ENCODE data around the gene FUZ. TPM values are rescaled to one million over a fixed set of nuclear protein-coding genes. Genes with fewer than 3 reads are reported as not detected.

The FUZ gene
- total RNA-seq, 1 experiment from 2014 or later = 1.0 TPM

DNA sequence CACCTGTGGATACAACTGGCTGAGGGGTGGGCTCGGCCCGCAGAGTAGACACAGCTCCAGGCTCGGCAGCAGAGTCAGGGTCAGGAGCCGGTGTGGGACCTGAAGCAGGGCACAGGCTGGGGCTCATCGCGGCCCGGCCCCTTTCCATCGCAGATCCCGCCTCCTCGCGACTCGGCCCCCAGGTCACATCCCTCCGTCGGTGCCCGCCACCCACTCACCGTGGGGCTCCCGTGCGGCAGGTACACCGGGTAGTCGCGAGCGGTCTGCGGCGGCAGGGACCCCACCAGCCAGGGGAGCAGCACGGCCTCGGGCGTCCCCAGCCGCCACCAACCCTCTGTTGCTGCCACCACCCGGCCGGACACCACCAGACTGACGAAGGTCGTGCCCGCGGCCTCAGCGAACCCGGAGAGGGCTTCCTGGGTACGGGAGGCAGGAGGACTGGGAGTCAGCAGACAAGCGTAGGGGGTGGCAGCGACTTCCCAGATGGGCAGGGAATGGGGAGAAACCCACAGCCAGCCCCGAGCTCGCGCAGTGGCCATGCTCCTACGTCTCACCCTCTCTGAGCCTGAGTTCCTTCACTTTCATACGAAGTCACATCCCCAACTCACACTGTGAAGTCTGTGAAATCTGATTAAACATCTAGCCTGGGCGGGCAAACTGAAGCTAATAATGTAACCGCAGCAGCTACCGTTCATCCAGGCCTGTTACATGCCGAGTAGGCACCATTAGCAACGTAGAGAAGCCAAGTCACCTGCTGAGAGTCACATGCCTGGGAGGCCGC is 3.7 kb downstream of the FUZ start:
- peak; percentile 19 for DNase-seq (ENCODE audit: extremely low read depth, low read depth)

DNA sequence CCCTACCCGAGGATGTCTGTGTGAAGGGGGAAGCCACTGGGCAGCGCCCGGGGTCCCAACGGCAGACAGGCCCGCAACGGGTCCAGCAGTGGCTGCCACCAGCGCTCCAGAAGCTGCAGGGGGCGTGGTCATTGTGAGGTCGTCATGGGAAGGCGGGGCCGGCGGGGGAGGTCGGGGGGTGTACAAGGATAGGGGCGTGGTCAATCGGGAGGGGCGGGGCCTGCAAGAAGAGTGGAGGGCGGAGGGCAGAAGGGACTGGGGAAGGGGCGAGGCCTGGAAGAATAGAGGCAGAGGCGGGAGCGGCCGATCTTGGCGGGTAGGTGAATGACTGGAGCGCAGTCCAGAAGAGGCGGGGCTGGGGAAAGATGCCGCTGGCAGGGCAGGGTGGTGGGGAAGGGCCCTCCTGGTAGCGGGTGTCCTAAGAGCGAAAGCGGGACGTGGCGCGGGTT is 4.4 kb downstream of the FUZ start:
- DNase-seq (ENCODE audit: extremely low read depth, low read depth) = peak; percentile 77

DNA sequence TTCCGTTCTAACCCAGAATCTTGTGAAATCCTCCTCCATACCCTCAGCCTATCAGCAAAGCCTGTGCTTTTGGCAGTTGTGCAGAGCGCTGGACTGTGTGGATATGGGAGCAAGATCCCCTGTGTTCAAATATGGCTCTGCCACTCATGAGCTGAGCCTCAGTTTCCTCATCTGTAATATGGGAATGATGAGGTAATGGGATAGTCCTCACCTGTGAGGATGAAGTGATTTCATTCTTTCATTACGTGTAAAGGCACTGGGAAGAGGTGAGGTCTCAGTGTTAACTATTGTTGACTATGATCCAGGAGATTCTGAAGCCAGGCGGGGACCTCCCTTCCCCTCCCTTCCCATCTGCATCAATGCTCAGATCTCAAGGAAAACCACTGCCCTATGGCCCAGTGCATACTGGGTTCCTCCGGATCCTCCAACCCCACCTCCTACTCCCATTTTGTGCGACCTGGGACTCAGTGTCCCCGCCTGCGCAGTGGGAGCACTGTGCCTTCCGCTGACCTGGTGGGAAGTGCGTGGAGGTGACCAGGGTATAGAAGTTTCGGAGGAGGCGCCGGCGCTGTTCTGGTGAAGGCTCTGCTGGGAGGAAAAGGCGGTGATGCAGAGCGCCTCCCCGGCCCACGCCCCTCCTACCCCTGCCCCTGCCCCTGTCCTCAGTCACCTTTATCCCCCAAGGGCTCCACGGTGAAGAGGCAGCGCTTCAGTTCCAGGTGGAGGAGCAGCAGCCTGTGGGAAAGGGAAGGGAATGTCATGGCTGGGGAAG is 5.0 kb downstream of the FUZ start:
- no peak for DNase-seq (ENCODE audit: extremely low read depth, low read depth)

DNA sequence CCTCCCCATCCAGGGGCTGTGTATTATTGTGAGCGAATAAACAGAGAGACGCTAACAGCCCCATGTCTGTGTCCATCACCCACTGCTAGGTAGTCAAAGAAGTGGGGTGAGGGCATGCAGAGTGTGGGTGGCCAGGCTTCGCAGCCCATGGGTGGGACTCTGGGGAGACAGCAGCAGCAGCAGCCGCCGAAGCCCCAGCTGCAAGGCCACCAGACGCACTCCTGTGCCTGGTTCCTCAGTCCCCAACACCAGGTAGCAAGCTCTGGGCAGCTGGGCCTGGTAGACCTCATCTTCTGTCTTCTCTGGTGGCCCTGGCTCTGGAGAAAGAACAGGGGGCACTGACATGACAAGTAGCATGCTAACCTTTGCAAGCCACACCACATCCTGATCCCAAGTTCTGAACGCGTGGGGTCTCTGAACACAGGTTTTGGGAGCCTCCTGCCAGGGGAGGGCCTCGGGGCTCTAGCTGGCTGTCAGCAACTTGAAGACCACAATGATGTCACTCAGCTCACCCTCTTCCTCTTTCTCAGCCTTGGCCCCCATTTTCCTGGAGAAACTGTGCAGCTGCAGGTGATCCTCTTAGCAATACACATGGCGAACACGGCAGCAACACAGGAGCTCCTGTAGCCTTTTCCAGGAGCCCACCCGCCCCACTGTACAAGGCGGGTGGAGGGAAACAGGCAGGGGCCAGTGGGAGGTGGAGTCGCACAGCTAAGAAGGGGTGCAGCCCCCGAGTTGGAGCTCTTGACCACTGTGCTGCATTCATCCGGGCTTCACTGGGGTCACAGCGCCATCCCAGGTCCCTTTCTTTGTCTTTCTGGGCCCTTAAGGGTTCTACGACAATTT is 5.8 kb downstream of the FUZ start:
- DNase-seq (ENCODE audit: extremely low read depth, low read depth) = no peak

DNA sequence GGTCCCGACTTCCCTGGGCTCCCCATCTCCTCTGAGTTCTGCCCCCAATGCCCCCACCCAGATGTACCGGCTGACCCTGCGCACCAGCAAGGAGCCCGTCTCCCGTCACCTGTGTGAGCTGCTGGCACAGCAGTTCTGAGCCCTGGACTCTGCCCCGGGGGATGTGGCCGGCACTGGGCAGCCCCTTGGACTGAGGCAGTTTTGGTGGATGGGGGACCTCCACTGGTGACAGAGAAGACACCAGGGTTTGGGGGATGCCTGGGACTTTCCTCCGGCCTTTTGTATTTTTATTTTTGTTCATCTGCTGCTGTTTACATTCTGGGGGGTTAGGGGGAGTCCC is 6.5 kb downstream of the FUZ start:
- no peak for DNase-seq (ENCODE audit: extremely low read depth, low read depth)

DNA sequence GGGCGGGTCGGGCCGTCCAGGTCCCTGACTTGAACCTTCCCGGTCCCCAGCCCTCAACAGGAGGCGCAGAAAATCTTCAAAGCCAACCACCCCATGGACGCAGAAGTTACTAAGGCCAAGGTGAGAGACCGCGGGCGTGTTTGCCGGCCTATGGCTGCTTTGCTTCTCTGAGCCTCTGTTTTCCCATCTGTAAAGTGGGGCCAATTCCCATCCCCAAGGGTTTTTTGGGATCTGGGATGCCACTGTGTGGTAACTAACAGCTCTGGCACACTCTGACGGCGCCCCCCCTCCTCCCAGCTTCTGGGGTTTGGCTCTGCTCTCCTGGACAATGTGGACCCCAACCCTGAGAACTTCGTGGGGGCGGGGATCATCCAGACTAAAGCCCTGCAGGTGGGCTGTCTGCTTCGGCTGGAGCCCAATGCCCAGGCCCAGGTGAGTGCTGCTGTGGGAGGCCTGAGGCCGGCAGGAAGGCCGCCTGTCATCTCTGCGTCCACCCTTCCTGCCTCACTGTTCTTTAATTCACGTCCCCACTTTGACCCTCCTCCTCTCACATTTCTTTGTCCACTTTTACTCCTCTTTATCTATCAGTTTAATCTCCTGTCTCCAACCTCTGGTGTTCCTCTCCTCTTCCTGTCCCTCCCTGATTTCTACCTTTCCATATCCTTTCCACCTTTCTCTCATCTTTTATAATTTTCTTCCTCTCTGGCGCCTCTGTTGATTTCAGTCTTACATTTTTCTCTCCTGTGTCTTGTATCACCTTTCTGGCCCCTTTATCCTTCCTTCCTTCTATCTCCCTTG is 7.1 kb downstream of the FUZ start:
- no peak for DNase-seq (ENCODE audit: extremely low read depth, low read depth)

DNA sequence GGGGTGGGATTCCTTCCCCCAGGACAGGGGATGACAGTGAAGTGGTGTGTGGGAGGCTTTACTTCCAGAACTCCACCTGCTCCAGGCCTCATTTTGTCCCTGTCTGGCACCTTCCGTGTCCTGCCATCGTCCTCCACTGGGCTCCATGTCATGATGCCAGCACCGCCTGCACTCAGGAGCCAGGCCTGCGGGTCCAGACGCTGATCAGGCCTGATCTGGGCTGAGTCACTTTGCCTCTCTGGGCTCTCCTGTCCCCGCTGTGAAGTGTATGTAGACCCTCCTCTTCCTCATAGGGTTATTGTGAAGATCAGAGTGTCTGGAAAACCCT is 9.6 kb downstream of the FUZ start:
- DNase-seq (ENCODE audit: extremely low read depth, low read depth) = no peak

DNA sequence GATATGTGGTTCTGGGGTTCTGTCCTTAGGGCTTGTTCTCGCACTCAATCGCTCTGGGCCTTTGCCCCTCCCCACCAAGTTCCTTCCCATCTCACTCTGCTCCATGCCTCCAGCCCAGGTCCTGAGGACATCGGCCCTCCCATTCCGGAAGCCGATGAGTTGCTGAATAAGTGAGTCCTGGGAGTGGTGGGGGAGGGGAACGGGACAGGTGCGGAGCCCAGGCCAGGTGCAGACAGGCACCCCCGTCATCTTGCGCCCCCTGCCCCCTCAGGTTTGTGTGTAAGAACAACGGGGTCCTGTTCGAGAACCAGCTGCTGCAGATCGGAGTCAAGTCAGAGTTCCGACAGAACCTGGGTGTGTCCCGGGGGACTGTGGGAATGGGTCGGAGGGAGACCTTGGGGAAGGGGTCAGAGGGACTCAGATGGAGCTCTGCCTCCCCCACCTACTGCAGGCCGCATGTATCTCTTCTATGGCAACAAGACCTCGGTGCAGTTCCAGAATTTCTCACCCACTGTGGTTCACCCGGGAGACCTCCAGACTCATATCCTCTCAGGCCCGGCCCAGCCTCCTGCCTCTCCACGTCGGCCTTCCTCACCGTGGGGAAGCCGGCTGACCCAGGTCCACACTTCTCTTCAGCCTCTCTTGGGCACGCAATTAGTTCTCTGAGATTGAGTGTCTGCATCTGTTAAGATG is 10.1 kb downstream of the FUZ start:
- DNase-seq (ENCODE audit: extremely low read depth, low read depth) = no peak

DNA sequence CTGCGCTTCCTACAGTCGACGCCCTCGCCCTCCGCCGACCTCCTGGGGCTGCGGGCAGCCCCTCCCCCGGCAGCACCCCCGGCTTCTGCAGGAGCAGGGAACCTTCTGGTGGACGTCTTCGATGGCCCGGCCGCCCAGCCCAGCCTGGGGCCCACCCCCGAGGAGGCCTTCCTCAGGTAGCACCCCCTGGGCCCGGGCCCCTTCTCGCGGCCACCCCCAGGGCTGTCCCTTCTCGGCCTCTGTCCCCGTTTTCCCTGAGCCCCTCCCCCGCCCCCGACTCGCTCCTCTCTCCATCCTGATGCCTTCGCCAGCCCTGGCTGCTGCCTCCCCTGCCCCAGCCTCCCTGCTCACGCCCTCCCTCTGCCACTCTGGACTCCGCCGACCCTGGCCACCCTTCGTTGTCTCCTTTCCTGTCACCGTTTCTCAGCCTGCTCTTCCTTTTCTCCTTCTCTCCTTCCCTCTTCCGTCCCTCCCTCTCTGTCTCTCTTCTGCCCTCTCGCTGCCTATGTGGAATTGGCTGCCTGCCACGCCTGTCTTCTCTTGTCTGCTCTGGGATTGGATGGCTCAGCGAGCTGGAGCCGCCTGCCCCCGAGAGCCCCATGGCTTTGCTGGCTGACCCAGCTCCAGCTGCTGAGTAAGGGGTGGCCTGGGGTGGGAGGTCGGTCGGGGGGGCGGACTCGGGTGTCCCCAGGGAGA is 11.0 kb downstream of the FUZ start:
- DNase-seq (ENCODE audit: extremely low read depth, low read depth) = peak; percentile 38

DNA sequence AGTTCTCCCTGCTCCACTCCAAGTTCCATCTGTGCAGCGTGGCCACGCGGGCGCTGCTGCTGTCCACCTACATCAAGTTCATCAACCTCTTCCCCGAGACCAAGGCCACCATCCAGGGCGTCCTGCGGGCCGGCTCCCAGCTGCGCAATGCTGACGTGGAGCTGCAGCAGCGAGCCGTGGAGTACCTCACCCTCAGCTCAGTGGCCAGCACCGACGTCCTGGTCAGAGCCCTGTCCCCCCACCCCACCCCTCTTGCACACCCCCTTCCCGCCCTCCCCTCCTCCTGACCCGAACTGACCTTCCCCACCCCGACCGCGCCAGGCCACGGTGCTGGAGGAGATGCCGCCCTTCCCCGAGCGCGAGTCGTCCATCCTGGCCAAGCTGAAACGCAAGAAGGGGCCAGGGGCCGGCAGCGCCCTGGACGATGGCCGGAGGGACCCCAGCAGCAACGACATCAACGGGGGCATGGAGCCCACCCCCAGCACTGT is 11.6 kb downstream of the FUZ start:
- no peak for DNase-seq (ENCODE audit: extremely low read depth, low read depth)

DNA sequence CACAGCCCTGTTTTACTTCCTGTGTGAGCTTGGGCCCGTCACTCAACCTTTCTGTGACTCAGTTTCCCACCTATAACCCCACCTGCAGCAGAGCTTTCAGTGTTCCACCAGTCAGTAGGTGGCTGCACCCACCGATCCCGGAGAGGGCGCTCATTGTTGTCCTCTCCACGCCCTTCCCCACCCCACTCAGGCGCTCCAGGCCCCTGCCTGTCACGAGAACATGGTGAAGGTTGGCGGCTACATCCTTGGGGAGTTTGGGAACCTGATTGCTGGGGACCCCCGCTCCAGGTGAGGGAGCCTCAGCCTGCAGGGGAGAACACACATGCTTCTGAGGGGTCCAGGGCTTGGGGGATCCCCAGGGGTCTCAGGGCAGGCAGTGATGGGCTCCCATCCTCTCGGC is 12.3 kb downstream of the FUZ start:
- DNase-seq (ENCODE audit: extremely low read depth, low read depth) = no peak

DNA sequence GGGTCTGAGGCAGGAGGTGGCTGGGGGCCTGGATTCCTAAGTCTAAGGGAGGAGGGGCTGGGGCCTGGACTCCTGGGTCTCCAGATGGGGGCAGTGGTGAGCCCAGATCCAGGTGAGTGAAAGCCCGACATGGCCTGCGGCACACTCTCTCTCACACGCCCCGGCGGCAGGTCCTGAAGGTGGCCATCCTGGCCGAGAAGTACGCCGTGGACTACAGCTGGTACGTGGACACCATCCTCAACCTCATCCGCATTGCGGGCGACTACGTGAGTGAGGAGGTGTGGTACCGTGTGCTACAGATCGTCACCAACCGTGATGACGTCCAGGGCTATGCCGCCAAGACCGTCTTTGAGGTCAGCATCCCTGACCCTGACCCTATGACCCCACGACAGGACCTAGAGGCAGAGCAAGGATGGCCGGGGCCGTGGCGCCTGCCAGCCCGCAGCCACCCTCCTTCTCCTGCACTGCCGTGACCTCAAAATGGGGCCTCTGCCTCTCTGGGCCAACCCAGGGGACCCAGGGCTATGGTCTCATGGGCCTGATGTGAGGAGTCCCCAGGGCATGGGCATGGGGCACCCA is 13.2 kb downstream of the FUZ start:
- no peak for DNase-seq (ENCODE audit: extremely low read depth, low read depth)

DNA sequence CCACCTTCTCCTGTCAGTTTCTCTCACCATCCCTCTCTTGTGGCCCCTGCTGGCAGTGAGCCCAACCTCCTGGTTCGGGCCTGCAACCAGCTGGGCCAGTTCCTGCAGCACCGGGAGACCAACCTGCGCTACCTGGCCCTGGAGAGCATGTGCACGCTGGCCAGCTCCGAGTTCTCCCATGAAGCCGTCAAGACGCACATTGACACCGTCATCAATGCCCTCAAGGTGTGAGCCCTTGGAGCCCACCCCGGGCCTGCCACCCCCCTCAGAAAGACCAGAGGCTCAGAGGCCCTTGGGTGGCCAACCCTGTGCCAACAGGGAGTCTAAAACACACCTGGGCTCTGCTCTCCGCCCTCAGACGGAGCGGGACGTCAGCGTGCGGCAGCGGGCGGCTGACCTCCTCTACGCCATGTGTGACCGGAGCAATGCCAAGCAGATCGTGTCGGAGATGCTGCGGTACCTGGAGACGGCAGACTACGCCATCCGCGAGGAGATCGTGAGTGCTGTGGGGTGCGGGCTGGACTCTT is 13.8 kb downstream of the FUZ start:
- DNase-seq (ENCODE audit: extremely low read depth, low read depth) = no peak

DNA sequence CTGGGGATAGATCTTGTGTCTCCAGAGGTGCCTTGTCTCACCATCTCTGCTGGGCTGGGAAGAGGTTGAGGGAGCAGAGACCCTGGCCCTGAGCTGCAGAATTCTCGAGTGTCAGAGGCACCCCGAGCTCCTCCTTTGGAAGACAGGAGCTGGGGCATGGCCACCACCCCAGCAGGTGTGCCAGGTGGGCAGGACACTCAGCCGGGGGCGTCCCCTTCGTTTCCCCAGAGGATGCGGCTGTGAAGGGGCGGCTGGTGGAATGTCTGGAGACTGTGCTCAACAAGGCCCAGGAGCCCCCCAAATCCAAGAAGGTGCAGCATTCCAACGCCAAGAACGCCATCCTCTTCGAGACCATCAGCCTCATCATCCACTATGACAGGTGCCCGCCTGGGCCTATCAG is 14.5 kb downstream of the FUZ start:
- DNase-seq (ENCODE audit: extremely low read depth, low read depth) = no peak

DNA sequence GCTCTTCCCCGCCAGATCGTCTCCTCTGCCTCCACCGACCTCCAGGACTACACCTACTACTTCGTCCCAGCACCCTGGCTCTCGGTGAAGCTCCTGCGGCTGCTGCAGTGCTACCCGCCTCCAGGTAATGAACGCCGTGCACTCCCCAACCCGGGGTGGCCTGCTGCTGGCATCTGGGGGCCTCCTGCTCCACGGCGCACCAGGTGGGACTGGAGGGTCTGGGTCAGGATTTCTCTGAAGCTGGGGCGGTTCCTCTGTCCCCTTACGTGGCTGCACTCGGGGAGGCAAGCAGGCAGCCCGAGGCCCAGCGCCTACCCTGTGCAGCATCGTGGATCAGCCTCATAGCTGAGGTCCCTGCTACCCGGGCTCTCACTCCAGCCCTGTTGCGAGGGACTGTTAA is 17.5 kb downstream of the FUZ start:
- DNase-seq (ENCODE audit: extremely low read depth, low read depth) = no peak

DNA sequence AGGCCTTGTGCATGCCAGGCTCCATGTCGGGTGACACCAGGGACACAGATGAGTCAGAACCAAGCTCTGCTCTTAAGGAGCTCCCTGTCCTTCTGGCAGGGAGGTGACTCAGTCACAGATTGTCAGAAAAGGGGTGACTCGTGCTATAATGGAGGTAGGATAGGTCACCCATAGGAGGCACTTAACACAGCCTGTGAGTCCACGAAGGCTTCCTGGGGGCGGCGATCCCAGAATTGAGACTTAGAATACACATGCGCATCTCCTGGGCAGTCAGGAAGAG is 19.6 kb downstream of the FUZ start:
- no peak for DNase-seq (ENCODE audit: extremely low read depth, low read depth)

DNA sequence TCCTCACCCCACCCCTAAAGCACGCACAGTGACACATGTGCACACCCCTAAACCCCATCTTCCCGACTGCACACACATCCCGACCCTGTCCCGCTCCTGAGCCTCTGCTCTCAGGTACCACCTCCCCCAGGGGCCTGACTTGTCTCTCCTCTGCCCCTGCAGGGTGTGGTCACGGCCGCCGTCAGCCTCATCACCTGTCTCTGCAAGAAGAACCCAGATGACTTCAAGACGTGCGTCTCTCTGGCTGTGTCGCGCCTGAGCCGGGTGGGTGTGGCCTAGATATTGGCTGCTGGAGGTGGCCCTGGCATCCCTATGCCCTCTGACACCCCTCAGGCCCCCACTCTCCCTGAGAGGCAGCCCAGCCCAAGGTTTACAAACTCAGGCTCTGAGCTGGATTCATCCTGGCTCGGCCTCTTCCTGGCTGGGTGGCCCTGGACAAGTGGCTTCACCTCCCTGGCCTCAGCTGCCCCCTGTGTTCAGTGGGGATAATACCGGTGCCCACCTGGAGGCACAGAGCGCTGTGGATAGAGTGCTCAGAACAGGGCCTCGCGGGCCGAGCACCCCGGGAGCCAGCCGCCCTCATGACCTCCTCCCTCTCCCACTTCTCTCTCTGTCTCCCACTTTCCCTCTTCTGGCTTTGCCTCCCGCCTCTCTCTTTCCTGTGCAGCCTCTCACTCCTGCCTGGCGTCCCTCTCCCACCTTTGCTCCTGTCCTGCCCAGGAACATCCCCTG is 20.1 kb downstream of the FUZ start:
- no peak for DNase-seq (ENCODE audit: extremely low read depth, low read depth)

DNA sequence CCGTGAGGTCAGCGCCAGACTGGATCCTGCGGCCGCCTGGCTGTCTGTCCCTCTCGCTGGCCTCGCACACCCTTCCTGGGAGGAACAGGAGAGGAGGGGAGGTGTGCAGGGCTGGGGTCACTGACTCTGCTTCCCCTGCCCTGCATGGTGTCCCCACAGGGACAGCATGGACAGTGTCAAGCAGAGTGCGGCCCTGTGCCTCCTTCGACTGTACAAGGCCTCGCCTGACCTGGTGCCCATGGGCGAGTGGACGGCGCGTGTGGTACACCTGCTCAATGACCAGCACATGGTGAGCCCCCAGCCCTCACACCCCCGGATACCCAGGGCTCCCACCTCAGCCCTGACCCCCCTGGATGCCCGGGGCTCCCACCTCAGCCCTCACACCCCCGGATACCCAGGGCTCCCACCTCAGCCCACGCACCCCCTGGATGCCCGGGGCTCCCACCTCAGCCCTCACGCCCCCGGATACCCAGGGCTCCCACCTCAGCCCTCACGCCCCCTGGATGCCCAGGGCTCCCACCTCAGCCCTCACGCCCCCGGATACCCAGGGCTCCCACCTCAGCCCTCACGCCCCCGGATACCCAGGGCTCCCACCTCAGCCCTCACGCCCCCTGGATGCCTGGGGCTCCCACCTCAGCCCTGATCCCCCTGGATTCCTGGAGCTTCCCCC is 21.2 kb downstream of the FUZ start:
- no peak for DNase-seq (ENCODE audit: extremely low read depth, low read depth)

Measured in NCI-H460 (cell line).